ENCODE measurements around the gene EHMT1. TPM values are rescaled to one million over a fixed set of nuclear protein-coding genes. Genes with fewer than 3 reads are reported as not detected.

Gene EHMT1
- polyA plus RNA-seq, 2 donors, result 26.6 to 42.3 TPM

DNA sequence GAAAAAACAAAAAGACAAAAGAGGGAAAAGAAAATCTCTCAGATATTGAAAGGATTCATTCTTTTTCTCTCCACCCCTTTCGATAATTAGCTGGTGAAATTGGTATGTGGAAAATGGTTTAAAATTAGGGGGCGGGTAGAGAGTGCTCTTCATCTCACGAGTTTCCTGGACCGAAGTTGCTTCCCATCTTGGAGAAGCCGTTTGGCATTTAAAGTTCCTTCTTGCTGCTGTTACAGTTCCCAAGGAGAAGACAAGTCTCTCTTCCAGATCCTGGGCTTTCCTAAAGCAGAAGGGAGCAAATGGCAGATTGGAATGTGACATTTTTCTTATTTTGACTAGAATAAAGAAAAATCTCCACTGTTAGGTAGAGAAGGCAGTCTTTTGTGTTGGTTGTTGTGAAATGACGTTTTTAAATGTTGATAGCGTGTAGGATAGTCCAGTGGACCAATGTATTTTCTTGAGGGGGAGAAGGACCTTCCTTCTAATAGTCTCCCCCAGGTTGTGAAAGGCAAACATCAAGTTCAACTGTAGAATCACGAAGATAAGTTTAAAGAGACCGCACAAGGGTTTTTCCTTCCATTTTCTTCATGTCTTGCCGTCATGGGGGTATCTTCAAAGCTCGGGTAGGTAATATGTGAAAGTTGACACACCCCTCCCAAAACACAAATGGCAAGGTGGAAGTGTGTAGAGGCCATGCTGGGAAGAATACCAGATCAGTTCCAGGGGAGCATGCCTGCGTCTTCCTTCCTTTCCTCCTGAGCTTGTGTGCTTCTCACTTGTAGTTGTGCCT, 77.5 kb downstream of the EHMT1 start:
- H3K9me3 ChIP-seq (ENCODE audit: control insufficient read depth in 2 of 2, insufficient read depth in 1 of 2, low read depth in 1 of 2, low read length in 1 of 2), result no peaks in the 10 kb centered on the region
- H3K27ac ChIP-seq (ENCODE audit: low read depth in 2 of 2, low read length in 1 of 2), result no peak overlapping the region
- H3K4me3 ChIP-seq (ENCODE audit: low read depth in 1 of 2, low read length in 2 of 2), result no peak overlapping the region
- H3K27me3 ChIP-seq (ENCODE audit: control insufficient read depth in 1 of 2, insufficient read depth in 2 of 2, low read length in 2 of 2), result no peaks in the 10 kb centered on the region
- no peaks in the 10 kb centered on the region for H3K36me3 ChIP-seq (ENCODE audit: control insufficient read depth in 2 of 2, insufficient read depth in 2 of 2, low read length in 1 of 2)
- WGBS, 2 donors, result 86 to 88% methylated on average over 12 of the region's 12 CpGs
- H3K4me1 ChIP-seq (ENCODE audit: control insufficient read depth in 2 of 2, insufficient read depth in 2 of 2, low read length in 1 of 2), result peaks cover 2 to 7% of the 10 kb centered on the region in 2 donors

DNA sequence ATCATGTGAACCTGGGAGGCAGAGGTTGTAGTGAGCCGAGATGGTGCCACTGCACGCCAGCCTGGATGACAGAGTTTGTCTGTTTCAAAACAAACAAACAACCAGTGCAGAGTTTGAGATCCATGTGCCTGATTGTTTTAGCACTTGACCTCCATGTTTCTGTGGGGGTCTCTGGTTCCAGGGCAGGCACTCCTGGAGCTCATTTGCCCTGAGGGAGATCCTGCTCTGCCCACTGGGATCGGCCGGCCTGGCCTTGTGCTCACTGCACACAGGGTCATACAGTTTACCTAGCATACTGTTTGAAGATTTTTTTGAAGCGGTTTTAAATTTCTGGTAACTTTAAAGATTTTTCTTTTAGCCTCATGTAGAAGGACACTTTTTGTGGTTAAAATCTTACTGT, 78.4 kb downstream of the EHMT1 start:
- no peaks in the 10 kb centered on the region for H3K36me3 ChIP-seq (ENCODE audit: control insufficient read depth in 2 of 2, insufficient read depth in 2 of 2, low read length in 1 of 2)
- no peak overlapping the region for H3K4me3 ChIP-seq (ENCODE audit: low read depth in 1 of 2, low read length in 2 of 2)
- H3K27me3 ChIP-seq (ENCODE audit: control insufficient read depth in 1 of 2, insufficient read depth in 2 of 2, low read length in 2 of 2), result no peaks in the 10 kb centered on the region
- H3K9me3 ChIP-seq (ENCODE audit: control insufficient read depth in 2 of 2, insufficient read depth in 1 of 2, low read depth in 1 of 2, low read length in 1 of 2), result no peaks in the 10 kb centered on the region
- peaks cover 0 to 3% of the 10 kb centered on the region in 2 donors for H3K4me1 ChIP-seq (ENCODE audit: control insufficient read depth in 2 of 2, insufficient read depth in 2 of 2, low read length in 1 of 2)
- no peak overlapping the region for H3K27ac ChIP-seq (ENCODE audit: low read depth in 2 of 2, low read length in 1 of 2)
- WGBS, 2 donors, result 89 to 92% methylated on average over 5 of the region's 5 CpGs

DNA sequence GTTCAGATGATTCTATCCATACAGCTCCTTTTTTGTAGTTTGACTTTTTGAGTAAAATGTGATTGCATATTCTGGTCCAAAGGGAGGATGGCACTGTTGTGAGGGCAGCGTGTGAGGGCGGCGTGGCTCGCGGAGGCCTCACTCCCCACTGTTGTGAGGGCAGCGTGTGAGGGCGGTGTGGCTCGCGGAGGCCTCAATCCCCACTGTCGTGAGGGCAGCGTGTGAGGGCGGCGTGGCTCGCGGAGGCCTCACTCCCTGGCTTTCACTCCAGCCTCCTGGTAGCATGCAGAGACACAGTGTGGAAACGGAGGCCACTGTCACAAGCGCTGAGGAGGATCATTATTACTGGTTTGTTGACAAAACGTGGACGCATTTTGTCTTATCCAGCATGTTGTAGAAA, 79.0 kb downstream of the EHMT1 start:
- H3K4me3 ChIP-seq (ENCODE audit: low read depth in 1 of 2, low read length in 2 of 2), result no peak overlapping the region

DNA sequence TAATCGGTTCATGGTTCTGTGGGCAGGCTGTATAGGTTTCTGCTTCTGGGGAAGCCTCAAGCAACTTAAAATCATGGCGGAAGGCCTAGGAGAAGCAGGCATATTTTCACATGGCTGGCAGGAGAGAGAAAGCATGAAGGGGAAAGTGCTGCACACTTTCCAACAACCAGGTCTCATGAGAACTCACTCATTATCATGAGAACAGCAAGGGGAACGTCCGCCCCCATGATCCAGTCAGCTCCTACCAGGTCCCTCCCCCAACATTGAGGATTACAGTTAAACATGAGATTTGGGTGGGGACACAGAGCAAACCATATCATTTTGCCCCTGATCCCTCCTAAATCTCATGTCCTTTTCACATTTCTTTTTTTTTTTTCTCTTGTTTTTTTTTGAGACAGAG, 82.1 kb downstream of the EHMT1 start:
- WGBS, 2 donors, result 92 to 94% methylated on average over 4 of the region's 4 CpGs
- H3K36me3 ChIP-seq (ENCODE audit: control insufficient read depth in 2 of 2, insufficient read depth in 2 of 2, low read length in 1 of 2), result peaks cover 0 to 2% of the 10 kb centered on the region in 2 donors
- no peak overlapping the region for H3K27ac ChIP-seq (ENCODE audit: low read depth in 2 of 2, low read length in 1 of 2)

More for the DNA sequence above, 79.0 kb downstream of the EHMT1 start:
- H3K4me1 ChIP-seq (ENCODE audit: control insufficient read depth in 2 of 2, insufficient read depth in 2 of 2, low read length in 1 of 2), result peaks cover 0 to 3% of the 10 kb centered on the region in 2 donors
- H3K36me3 ChIP-seq (ENCODE audit: control insufficient read depth in 2 of 2, insufficient read depth in 2 of 2, low read length in 1 of 2), result peaks cover 0 to 2% of the 10 kb centered on the region in 2 donors
- no peaks in the 10 kb centered on the region for H3K27me3 ChIP-seq (ENCODE audit: control insufficient read depth in 1 of 2, insufficient read depth in 2 of 2, low read length in 2 of 2)
- peaks cover 0 to 4% of the 10 kb centered on the region in 2 donors for H3K9me3 ChIP-seq (ENCODE audit: control insufficient read depth in 2 of 2, insufficient read depth in 1 of 2, low read depth in 1 of 2, low read length in 1 of 2)
- WGBS, 2 donors, result 92 to 95% methylated on average over 19 of the region's 19 CpGs
- no peak overlapping the region for H3K27ac ChIP-seq (ENCODE audit: low read depth in 2 of 2, low read length in 1 of 2)

DNA sequence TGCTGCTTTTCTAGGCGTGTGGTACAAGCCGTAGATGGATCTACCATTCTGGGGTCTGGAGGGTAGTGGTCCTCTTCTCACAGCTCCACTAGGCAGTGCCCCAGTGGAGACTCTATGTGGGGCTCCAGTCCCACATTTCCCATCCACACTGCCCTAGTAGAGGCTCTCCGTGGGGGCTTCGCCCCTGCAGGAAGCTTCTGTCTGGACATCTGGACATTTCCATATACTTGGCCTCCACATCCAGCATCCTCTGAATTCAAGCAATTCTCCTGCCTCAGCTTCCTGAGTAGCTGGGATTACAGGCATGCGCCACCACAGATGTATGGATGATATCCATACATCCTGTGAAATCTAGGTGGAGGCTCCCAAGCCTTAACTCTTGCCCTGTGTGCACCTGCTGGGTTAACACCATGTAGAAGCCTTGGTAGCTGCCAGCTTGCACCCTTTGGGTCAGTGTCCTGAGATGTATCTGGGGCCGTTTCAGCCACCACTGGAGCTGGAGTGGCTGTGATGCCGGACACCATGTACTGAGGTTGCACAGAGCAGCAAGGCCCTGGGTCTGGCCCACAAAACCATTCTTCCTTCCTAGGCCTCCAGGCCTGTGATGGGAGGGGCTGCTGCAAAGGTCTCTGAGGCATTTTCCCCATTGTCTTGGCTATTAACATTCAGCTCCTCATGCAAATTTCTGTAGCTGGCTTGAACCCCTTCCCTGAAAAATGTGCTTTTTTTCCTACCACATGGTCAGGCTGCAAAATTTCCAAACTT, 84.0 kb downstream of the EHMT1 start:
- H3K27ac ChIP-seq (ENCODE audit: low read depth in 2 of 2, low read length in 1 of 2), result no peak overlapping the region
- H3K36me3 ChIP-seq (ENCODE audit: control insufficient read depth in 2 of 2, insufficient read depth in 2 of 2, low read length in 1 of 2), result peaks cover 0 to 2% of the 10 kb centered on the region in 2 donors
- no peaks in the 10 kb centered on the region for H3K27me3 ChIP-seq (ENCODE audit: control insufficient read depth in 1 of 2, insufficient read depth in 2 of 2, low read length in 2 of 2)
- H3K4me1 ChIP-seq (ENCODE audit: control insufficient read depth in 2 of 2, insufficient read depth in 2 of 2, low read length in 1 of 2), result peaks cover 3 to 5% of the 10 kb centered on the region in 2 donors
- H3K9me3 ChIP-seq (ENCODE audit: control insufficient read depth in 2 of 2, insufficient read depth in 1 of 2, low read depth in 1 of 2, low read length in 1 of 2), result peaks cover 0 to 6% of the 10 kb centered on the region in 2 donors
- H3K4me3 ChIP-seq (ENCODE audit: low read depth in 1 of 2, low read length in 2 of 2), result no peak overlapping the region
- WGBS, 2 donors, result 89 to 98% methylated on average over 7 of the region's 7 CpGs

More for the DNA sequence above, 82.1 kb downstream of the EHMT1 start:
- Histone ChIP-seq H3K4me1 (ENCODE audit: control insufficient read depth in 2 of 2, insufficient read depth in 2 of 2, low read length in 1 of 2) (peaks cover 0 to 3% of the 10 kb centered on the region in 2 donors), H3K9me3 (ENCODE audit: control insufficient read depth in 2 of 2, insufficient read depth in 1 of 2, low read depth in 1 of 2, low read length in 1 of 2) (peaks cover 0 to 6% of the 10 kb centered on the region in 2 donors), H3K27me3 (ENCODE audit: control insufficient read depth in 1 of 2, insufficient read depth in 2 of 2, low read length in 2 of 2) (no peaks in the 10 kb centered on the region), H3K4me3 (ENCODE audit: low read depth in 1 of 2, low read length in 2 of 2) (no peak overlapping the region)

DNA sequence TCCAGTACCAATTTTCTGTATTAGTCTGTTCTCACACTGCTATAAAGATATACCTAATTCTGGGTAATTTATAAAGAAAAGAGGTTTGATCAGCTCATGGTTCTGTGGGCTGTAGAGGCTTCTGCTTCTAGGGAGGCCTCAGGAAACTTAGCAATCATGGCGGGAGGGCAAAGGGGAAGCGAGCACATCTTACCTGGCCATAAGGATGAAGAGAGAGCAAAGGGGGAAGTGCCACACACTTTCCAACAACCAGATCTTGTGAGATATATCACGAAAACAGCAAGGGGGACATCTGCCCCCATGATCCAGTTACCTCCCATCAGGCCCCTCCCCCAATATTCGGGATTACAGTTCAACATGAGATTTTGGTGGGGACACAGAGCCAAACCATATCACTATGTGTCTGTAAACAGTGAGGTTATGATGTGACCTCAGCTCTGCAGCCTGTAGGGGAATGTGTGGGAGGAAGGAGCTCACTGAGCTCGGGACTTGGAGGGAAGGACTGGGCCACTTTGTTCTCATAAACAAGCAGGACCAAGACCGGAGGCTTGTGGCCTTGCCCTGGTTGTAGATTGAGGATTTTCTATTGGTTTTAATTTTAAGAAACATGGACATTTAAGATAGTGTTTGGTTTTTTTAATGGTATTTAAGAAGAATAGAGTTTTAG, 85.2 kb downstream of the EHMT1 start:
- Histone ChIP-seq H3K27me3 (ENCODE audit: control insufficient read depth in 1 of 2, insufficient read depth in 2 of 2, low read length in 2 of 2) (no peaks in the 10 kb centered on the region), H3K36me3 (ENCODE audit: control insufficient read depth in 2 of 2, insufficient read depth in 2 of 2, low read length in 1 of 2) (peaks cover 0 to 2% of the 10 kb centered on the region in 2 donors), H3K4me3 (ENCODE audit: low read depth in 1 of 2, low read length in 2 of 2) (no peak overlapping the region), H3K27ac (ENCODE audit: low read depth in 2 of 2, low read length in 1 of 2) (no peak overlapping the region), H3K9me3 (ENCODE audit: control insufficient read depth in 2 of 2, insufficient read depth in 1 of 2, low read depth in 1 of 2, low read length in 1 of 2) (peaks cover 0 to 6% of the 10 kb centered on the region in 2 donors), H3K4me1 (ENCODE audit: control insufficient read depth in 2 of 2, insufficient read depth in 2 of 2, low read length in 1 of 2) (peaks cover 3 to 9% of the 10 kb centered on the region in 2 donors)
- WGBS, 2 donors, result 89 to 90% methylated on average over 6 of the region's 6 CpGs

DNA sequence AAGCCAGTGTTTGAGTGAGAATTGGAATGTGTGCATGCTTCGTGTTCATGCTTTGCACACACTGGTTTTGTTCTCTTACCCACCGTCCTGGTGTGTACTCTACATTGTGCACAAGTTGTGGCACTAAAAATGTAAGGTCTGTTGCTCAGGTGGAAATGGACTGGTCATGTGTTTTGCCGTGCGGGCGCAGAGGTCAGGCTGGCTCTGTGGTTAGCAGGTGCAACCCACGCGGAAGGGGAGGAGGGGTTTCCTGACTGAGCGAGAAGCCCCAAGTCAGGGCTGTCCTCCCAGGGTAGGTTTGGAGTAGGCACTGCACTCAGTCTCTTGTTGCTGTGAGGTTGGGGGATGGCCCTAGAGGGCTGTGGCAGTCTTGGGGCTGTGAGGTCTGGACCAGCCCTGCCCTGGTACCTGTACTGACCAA, 86.6 kb downstream of the EHMT1 start:
- Histone ChIP-seq H3K9me3 (ENCODE audit: control insufficient read depth in 2 of 2, insufficient read depth in 1 of 2, low read depth in 1 of 2, low read length in 1 of 2) (peaks cover 0 to 6% of the 10 kb centered on the region in 2 donors), H3K36me3 (ENCODE audit: control insufficient read depth in 2 of 2, insufficient read depth in 2 of 2, low read length in 1 of 2) (peaks cover 0 to 2% of the 10 kb centered on the region in 2 donors), H3K4me1 (ENCODE audit: control insufficient read depth in 2 of 2, insufficient read depth in 2 of 2, low read length in 1 of 2) (peaks cover 3 to 10% of the 10 kb centered on the region in 2 donors), H3K4me3 (ENCODE audit: low read depth in 1 of 2, low read length in 2 of 2) (no peak overlapping the region), H3K27ac (ENCODE audit: low read depth in 2 of 2, low read length in 1 of 2) (no peak overlapping the region), H3K27me3 (ENCODE audit: control insufficient read depth in 1 of 2, insufficient read depth in 2 of 2, low read length in 2 of 2) (no peaks in the 10 kb centered on the region)
- WGBS, 2 donors, result 64 to 75% methylated on average over 8 of the region's 8 CpGs

DNA sequence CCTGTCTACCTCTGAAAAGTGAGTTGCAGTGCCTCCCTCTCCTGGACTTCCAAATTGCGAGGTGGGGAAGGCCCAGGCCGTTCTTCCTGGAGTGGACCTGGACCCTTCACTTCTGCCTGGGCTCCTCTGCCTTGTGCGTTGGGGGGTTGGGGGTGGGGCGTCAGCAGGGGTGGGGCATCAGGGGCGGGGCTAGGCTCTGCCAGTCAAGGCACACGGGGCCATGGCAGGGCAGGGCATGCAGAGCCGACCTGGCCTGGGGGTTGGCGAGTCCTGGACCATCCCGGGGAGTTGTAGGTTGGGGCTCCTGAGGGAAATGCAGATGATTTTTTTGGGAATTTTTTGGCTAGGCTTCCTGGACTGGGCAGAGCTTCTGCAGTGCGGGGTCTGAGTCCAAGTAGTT, 87.1 kb downstream of the EHMT1 start:
- no peak overlapping the region for H3K4me3 ChIP-seq (ENCODE audit: low read depth in 1 of 2, low read length in 2 of 2)
- H3K27ac ChIP-seq (ENCODE audit: low read depth in 2 of 2, low read length in 1 of 2), result no peak overlapping the region
- H3K4me1 ChIP-seq (ENCODE audit: control insufficient read depth in 2 of 2, insufficient read depth in 2 of 2, low read length in 1 of 2), result peaks cover 3 to 10% of the 10 kb centered on the region in 2 donors
- 69 to 78% methylated on average over 8 to 10 of the region's 10 CpGs for WGBS, 2 donors
- peaks cover 0 to 6% of the 10 kb centered on the region in 2 donors for H3K9me3 ChIP-seq (ENCODE audit: control insufficient read depth in 2 of 2, insufficient read depth in 1 of 2, low read depth in 1 of 2, low read length in 1 of 2)
- H3K36me3 ChIP-seq (ENCODE audit: control insufficient read depth in 2 of 2, insufficient read depth in 2 of 2, low read length in 1 of 2), result peaks cover 0 to 2% of the 10 kb centered on the region in 2 donors
- no peaks in the 10 kb centered on the region for H3K27me3 ChIP-seq (ENCODE audit: control insufficient read depth in 1 of 2, insufficient read depth in 2 of 2, low read length in 2 of 2)

DNA sequence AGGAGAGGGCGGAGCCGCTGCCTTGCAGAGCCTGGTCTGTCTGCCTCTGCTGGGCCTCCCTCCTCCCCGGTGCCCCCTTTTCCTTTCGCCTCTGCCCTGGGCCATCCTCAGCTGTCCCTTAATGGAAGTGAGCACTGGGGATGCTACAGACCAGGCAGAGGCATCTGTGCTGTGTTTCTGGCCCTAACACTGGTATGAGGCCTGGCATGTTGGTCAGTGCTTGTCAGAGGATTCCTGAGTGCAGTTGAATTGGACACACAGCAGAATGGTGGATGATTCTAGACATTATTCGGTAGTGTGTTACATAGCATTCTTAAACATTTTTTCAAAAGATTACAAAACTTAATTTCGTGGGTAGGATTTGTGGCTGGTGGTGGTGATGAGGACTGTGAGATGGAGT, 88.6 kb downstream of the EHMT1 start:
- 87 to 91% methylated on average over 6 of the region's 6 CpGs for WGBS, 2 donors
- Histone ChIP-seq H3K27ac (ENCODE audit: low read depth in 2 of 2, low read length in 1 of 2) (no peak overlapping the region), H3K9me3 (ENCODE audit: control insufficient read depth in 2 of 2, insufficient read depth in 1 of 2, low read depth in 1 of 2, low read length in 1 of 2) (peaks cover 0 to 5% of the 10 kb centered on the region in 2 donors), H3K36me3 (ENCODE audit: control insufficient read depth in 2 of 2, insufficient read depth in 2 of 2, low read length in 1 of 2) (peaks cover 0 to 10% of the 10 kb centered on the region in 2 donors), H3K27me3 (ENCODE audit: control insufficient read depth in 1 of 2, insufficient read depth in 2 of 2, low read length in 2 of 2) (no peaks in the 10 kb centered on the region), H3K4me3 (ENCODE audit: low read depth in 1 of 2, low read length in 2 of 2) (no peak overlapping the region), H3K4me1 (ENCODE audit: control insufficient read depth in 2 of 2, insufficient read depth in 2 of 2, low read length in 1 of 2) (peaks cover 3 to 10% of the 10 kb centered on the region in 2 donors)

All from esophagus (tissue), 2 donors.